Nephron (organoid): ENCODE data around the gene ST8SIA5.

Experiments used
- H3K27ac Mint-ChIP-seq, 3 experiments: 2 replicates each; pipeline ENCODE4 v1.8.0; 2020; ENCODE audit warnings: mixed read lengths in 3 of 3, mild to moderate bottlenecking in 2 of 3, moderate library complexity in 1 of 3
- H3K27me3 Mint-ChIP-seq: 2 replicates; pipeline ENCODE4 v1.8.0; 2021; ENCODE audit warnings: low read depth, mild to moderate bottlenecking, moderate library complexity, mixed read lengths
- H3K36me3 Mint-ChIP-seq: 2 replicates; pipeline ENCODE4 v1.8.0; 2020; ENCODE audit warnings: low read depth, mixed read lengths
- H3K4me1 Mint-ChIP-seq: 2 replicates; pipeline ENCODE4 v1.8.0; 2020; ENCODE audit warnings: mixed read lengths
- H3K4me3 Mint-ChIP-seq, 3 experiments: 2 replicates each; pipeline ENCODE4 v1.8.0; 2020; ENCODE audit warnings: mild to moderate bottlenecking in 3 of 3, mixed read lengths in 3 of 3, moderate library complexity in 2 of 3
- H3K9me3 Mint-ChIP-seq: 2 replicates; pipeline ENCODE4 v1.8.0; 2020; ENCODE audit warnings: mixed read lengths
- CTCF ChIP-seq, 3 experiments: fragments of 200-600 bp; sonication (generic); IDR thresholded peaks; one replicate each; pipeline ENCODE4 v1.5.0; 2021; ENCODE audit warnings: antibody characterized with exemption in 3 of 3; ENCODE audit not compliant: unreplicated experiment in 3 of 3

Gene ST8SIA5

GRCh38 chr18:46675112-46675511, 81.7 kb downstream of the ST8SIA5 start:
- no peaks in the 10 kb centered on the region for H3K36me3 Mint-ChIP-seq
- TF ChIP-seq CTCF (IDR thresholded peaks at IDR 0.05; ENCODE audit: unreplicated experiment in 3 of 3), result no peak
- no peak overlapping the region for H3K27ac Mint-ChIP-seq
- no peak overlapping the region for H3K4me3 Mint-ChIP-seq
- H3K4me1 Mint-ChIP-seq, result peaks cover 3% of the 10 kb centered on the region
- peaks cover 4% of the 10 kb centered on the region for H3K27me3 Mint-ChIP-seq
- H3K9me3 Mint-ChIP-seq, result no peaks in the 10 kb centered on the region

- H3K36me3 Mint-ChIP-seq, result no peaks in the 10 kb centered on the region
- no peaks in the 10 kb centered on the region for H3K9me3 Mint-ChIP-seq
- peaks cover 3% of the 10 kb centered on the region for H3K4me1 Mint-ChIP-seq
- no peak for TF ChIP-seq CTCF (IDR thresholded peaks at IDR 0.05; ENCODE audit: unreplicated experiment in 3 of 3)
- no peak overlapping the region for H3K4me3 Mint-ChIP-seq
- no peak overlapping the region for H3K27ac Mint-ChIP-seq
- H3K27me3 Mint-ChIP-seq, result peaks cover 4% of the 10 kb centered on the region
These were observed 84.5 kb downstream of the ST8SIA5 start for GRCh38 chr18:46672062-46672970.

GRCh38 chr18:46668694-46669093, 88.2 kb downstream of the ST8SIA5 start:
- no peaks in the 10 kb centered on the region for H3K36me3 Mint-ChIP-seq

GRCh38 chr18:46668135-46668534, 88.7 kb downstream of the ST8SIA5 start:
- Mint-ChIP-seq H3K27ac (no peak overlapping the region), H3K27me3 (no peaks in the 10 kb centered on the region), H3K9me3 (no peaks in the 10 kb centered on the region), H3K36me3 (no peaks in the 10 kb centered on the region), H3K4me3 (no peak overlapping the region), H3K4me1 (no peaks in the 10 kb centered on the region)
- TF ChIP-seq CTCF (IDR thresholded peaks at IDR 0.05; ENCODE audit: unreplicated experiment in 3 of 3), result no peak

More at GRCh38 chr18:46668694-46669093, 88.2 kb downstream of the ST8SIA5 start:
- no peak overlapping the region for H3K27ac Mint-ChIP-seq
- H3K4me3 Mint-ChIP-seq, result no peak overlapping the region
- no peaks in the 10 kb centered on the region for H3K9me3 Mint-ChIP-seq
- H3K4me1 Mint-ChIP-seq, result no peaks in the 10 kb centered on the region
- TF ChIP-seq CTCF (IDR thresholded peaks at IDR 0.05; ENCODE audit: unreplicated experiment in 3 of 3), result no peak
- no peaks in the 10 kb centered on the region for H3K27me3 Mint-ChIP-seq

- Mint-ChIP-seq H3K36me3 (no peaks in the 10 kb centered on the region), H3K27ac (no peak overlapping the region), H3K4me3 (no peak overlapping the region), H3K9me3 (no peaks in the 10 kb centered on the region), H3K4me1 (no peaks in the 10 kb centered on the region), H3K27me3 (no peaks in the 10 kb centered on the region)
- no peak for TF ChIP-seq CTCF (IDR thresholded peaks at IDR 0.05; ENCODE audit: unreplicated experiment in 3 of 3)
These were observed 93.3 kb downstream of the ST8SIA5 start for GRCh38 chr18:46663539-46663938.
